Breast epithelium (tissue), 3 donors: ENCODE data around the gene DSCAML1.

ENCODE experiments used
- POLR2A ChIP-seq: fragments of 450-650 bp; IDR thresholded peaks from one replicate; pipeline ENCODE4 v1.6.1; 2016; ENCODE audit warnings: antibody characterized with exemption, mild to moderate bottlenecking, moderate library complexity
- POLR2AphosphoS5 ChIP-seq, 3 donors: sonication (generic); formaldehyde crosslinking; IDR thresholded peaks; one replicate each; pipeline ENCODE4 v1.6.1; 2017; ENCODE audit warnings: antibody characterized with exemption in 3 of 3
- TF ChIP-seq, protein P1 (sequence below), 3 donors: fragments of 450-650 bp; IDR thresholded peaks; one replicate each; pipeline ENCODE4 v1.5.1; 2016 to 2017; ENCODE audit warnings: antibody characterized with exemption in 3 of 3, mild to moderate bottlenecking in 3 of 3, moderate library complexity in 3 of 3

DNA sequence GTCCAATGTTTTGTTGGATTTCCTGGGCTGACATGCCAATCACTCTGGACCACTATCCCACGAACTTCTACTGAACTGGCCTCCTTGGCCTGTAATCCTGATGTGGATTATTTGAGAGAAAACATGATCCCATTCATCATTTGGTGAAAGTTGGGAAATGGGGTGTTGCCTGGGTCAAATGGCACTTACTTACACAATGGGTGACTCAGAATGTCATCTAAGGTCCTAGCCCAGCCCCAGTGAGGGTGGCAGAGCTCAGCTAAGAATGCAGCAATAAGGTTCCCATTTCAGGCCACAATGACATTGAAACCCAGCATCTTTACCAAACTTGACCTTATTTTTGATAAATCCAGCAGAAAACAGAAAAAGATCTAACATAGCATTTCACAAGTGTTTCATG, 8.0 kb upstream of the DSCAML1 start:
- TF ChIP-seq, protein P1, sequence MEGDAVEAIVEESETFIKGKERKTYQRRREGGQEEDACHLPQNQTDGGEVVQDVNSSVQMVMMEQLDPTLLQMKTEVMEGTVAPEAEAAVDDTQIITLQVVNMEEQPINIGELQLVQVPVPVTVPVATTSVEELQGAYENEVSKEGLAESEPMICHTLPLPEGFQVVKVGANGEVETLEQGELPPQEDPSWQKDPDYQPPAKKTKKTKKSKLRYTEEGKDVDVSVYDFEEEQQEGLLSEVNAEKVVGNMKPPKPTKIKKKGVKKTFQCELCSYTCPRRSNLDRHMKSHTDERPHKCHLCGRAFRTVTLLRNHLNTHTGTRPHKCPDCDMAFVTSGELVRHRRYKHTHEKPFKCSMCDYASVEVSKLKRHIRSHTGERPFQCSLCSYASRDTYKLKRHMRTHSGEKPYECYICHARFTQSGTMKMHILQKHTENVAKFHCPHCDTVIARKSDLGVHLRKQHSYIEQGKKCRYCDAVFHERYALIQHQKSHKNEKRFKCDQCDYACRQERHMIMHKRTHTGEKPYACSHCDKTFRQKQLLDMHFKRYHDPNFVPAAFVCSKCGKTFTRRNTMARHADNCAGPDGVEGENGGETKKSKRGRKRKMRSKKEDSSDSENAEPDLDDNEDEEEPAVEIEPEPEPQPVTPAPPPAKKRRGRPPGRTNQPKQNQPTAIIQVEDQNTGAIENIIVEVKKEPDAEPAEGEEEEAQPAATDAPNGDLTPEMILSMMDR (IDR thresholded peaks at IDR 0.05), result no peak
- TF ChIP-seq POLR2A, result no peak
- TF ChIP-seq POLR2AphosphoS5 (IDR thresholded peaks at IDR 0.05), result no peak
